Heart right ventricle (tissue), 16 donors: ENCODE data around the gene HCAR2. TPM values are rescaled to one million over a fixed set of nuclear protein-coding genes. Genes with fewer than 3 reads are reported as not detected.

Source experiments
- ATAC-seq, 8 donors: fragments of 200-7000 bp; cut with Tn5 transposase; one replicate each; pipeline ENCODE4 v1.9.1; 2020; ENCODE audit warnings: mild to moderate bottlenecking in 8 of 8, moderate library complexity in 8 of 8, moderate number of reproducible peaks in 1 of 8
- DNase-seq, 2 donors: peaks; one replicate each; pipeline ENCODE4 v3.0.0-alpha.2; 2020
- H3K27ac ChIP-seq, 10 donors: fragments of 200-600 bp; sonication (generic) in 2 of 10; one replicate each; pipeline versions ENCODE4 v1.5.0 to v1.8.0; 2020 to 2022; ENCODE audit warnings: mild to moderate bottlenecking in 3 of 10
- H3K27me3 ChIP-seq, 7 donors: fragments of 200-600 bp; one replicate each; pipeline ENCODE4 v1.8.0; 2021 to 2022; ENCODE audit warnings: mild to moderate bottlenecking in 2 of 7
- H3K36me3 ChIP-seq, 9 donors: fragments of 200-600 bp; sonication (generic) in 1 of 9; one replicate each; pipeline versions ENCODE4 v1.5.0 to v1.8.0; 2020 to 2022; ENCODE audit warnings: mild to moderate bottlenecking in 2 of 9
- H3K4me1 ChIP-seq, 9 donors: fragments of 200-600 bp; sonication (generic) in 1 of 9; one replicate each; pipeline versions ENCODE4 v1.5.0 to v1.8.0; 2020 to 2022; ENCODE audit warnings: mild to moderate bottlenecking in 4 of 9
- H3K4me3 ChIP-seq, 10 donors: fragments of 200-600 bp; sonication (generic) in 2 of 10; one replicate each; pipeline versions ENCODE4 v1.5.0 to v1.8.0; 2020 to 2022; ENCODE audit warnings: mild to moderate bottlenecking in 7 of 10, moderate library complexity in 2 of 10
- H3K9me3 ChIP-seq, 11 donors: fragments of 200-600 bp in 10 of 11; sonication (generic) in 2 of 11; one replicate each; pipeline versions ENCODE4 v1.5.0 to v1.8.0; 2013 to 2022; ENCODE audit warnings: mild to moderate bottlenecking in 2 of 11, control low read depth in 1 of 11, moderate library complexity in 1 of 11
- CTCF ChIP-seq, 9 donors: fragments of 200-600 bp; sonication (generic) in 2 of 9; IDR thresholded peaks; one replicate each; pipeline versions ENCODE4 v1.5.0 to v1.8.0; 2021 to 2022; ENCODE audit warnings: antibody characterized with exemption in 9 of 9, mild to moderate bottlenecking in 5 of 9, moderate library complexity in 1 of 9
- WGBS, 2 donors: extraction: QIAGEN DNeasy Blood & Tissue Kit; methylation state at CpG; one replicate each; pipeline ENCODE4 v1.1.7; 2013; ENCODE audit warnings: inconsistent platforms in 1 of 2; 5-methylcytosine and 5-hydroxymethylcytosine counted together
- intact Hi-C, 10 donors: fragments of 100-400 bp; cut with DNase I; formaldehyde crosslinking; loops; one replicate each; pipeline versions ENCODE4 v1.11.1 to v1.14.2; 2022
- polyA plus RNA-seq, 2 donors: library from polyadenylated mRNA; stranded (reverse); fragments of 200-250 nt; gene quantifications; one replicate each; pipeline ENCODE4 v1.2.3, GENCODE V29; 2013
- total RNA-seq, 10 donors: library from RNA; stranded (reverse); fragmentation: NEBNext Ultra II Directional in 3 of 10; extraction: Animal tissue kit (Norgen Biotek cat#: 25700) in 3 of 10; gene quantifications; one replicate each; pipeline versions ENCODE4 v1.2.1 to v1.2.4, GENCODE V29; 2021 to 2023
- donor health status: Arrhythmogenic right ventricular cardiomyopathy.
- donor health status: ischemic (EF 13 %, LVEDD 7.1; RV severe dilation, severe dysfunction).
- donor health status: healthy with polysubstance abuse.
- donor health status: DM: no; HTN: yes; CAD: no.
- donor health status: DM: no; HTN: no; CAD: no.
- donor health status: ischemic (EF 25% LVEDD 6.9; RV normal size, moderate dysfunction).
- donor health status: ischemic (EF 25% LVEDD 5.7; RV mildly dilated, moderate dysfunction).
- donor health status: healthy.
- donor health status: DM: yes; HTN: yes; CAD: no.
- donor health status: Ischemic cardiomyopathy.
- donor health status: ischemic (EF 35%, LVEDD 5.7; RV mildly dilated, moderate dysfunction).
- donor health status: nonischemic (EF 11% LVEDD 7.7; RV severe dilation, severe dysfunction).
- donor health status: DM: yes; HTN: yes; CAD: no.
- donor health status: PGD.
- donor health status: ischemic (EF 29% LVEDD 5.4; RV normal size, mild dysfunction).
- donor health status: nonischemic (EF 23%, LVEDD 6.1; RV moderate dilation, normal function).

HCAR2 gene
- total and polyA plus RNA-seq, 12 donors: 0.13 to 1.5 (median 0.40) TPM; not detected in 4

- 85 to 91% methylated on average over 4 of the region's 4 CpGs for WGBS, 2 donors
- Histone ChIP-seq H3K36me3 (no peaks in the 10 kb centered on the region), H3K27ac (peak overlapping the region in 1 of 10 donors; percentile 34), H3K27me3 (peaks cover 0 to 11% (median 0%) of the 10 kb centered on the region in 7 donors), H3K4me3 (no peak overlapping the region), H3K9me3 (no peaks in the 10 kb centered on the region), H3K4me1 (peaks cover 0 to 4% (median 0%) of the 10 kb centered on the region in 9 donors)
- DNase-seq (no peak), ATAC-seq (no peak)
- intact Hi-C loops: no loop called here
- TF ChIP-seq CTCF (IDR thresholded peaks at IDR 0.05): no peak
Observed at GRCh38 chr12:122732611-122733010, 29.5 kb upstream of the HCAR2 start.

GRCh38 chr12:122732170-122732569, 29.0 kb upstream of the HCAR2 start:
- H3K4me1 ChIP-seq: peaks cover 0 to 4% (median 0%) of the 10 kb centered on the region in 9 donors
- no peak for ATAC-seq
- no peak for DNase-seq
- WGBS, 2 donors: 76 to 82% methylated on average over 3 of the region's 3 CpGs
- intact Hi-C loops: no loop called here
- no peak for TF ChIP-seq CTCF (IDR thresholded peaks at IDR 0.05)
- no peaks in the 10 kb centered on the region for H3K36me3 ChIP-seq
- H3K9me3 ChIP-seq: no peaks in the 10 kb centered on the region
- H3K27ac ChIP-seq: peak overlapping the region in 1 of 10 donors; percentile 34
- H3K27me3 ChIP-seq: peaks cover 0 to 11% (median 0%) of the 10 kb centered on the region in 7 donors
- H3K4me3 ChIP-seq: no peak overlapping the region

- Histone ChIP-seq H3K4me1 (peaks cover 0 to 16% (median 0%) of the 10 kb centered on the region in 9 donors), H3K36me3 (no peaks in the 10 kb centered on the region), H3K27ac (no peak within 1 kb of the TSS), H3K9me3 (no peaks in the 10 kb centered on the region), H3K27me3 (peaks cover 0 to 11% (median 0%) of the 10 kb centered on the region in 7 donors), H3K4me3 (peak within 1 kb of the TSS in 8 of 10 donors; percentile 5 to 49 (median 35))
- ATAC-seq (peak in 3 of 8 donors; percentile 22 to 58 (median 47)), DNase-seq (no peak)
- intact Hi-C loops: no loop called here
- whole genome bisulfite sequencing, 2 donors: 59 to 66% methylated on average over 32 of the region's 32 CpGs
- no peak for TF ChIP-seq CTCF (IDR thresholded peaks at IDR 0.05)
Observed at GRCh38 chr12:122730215-122731014, 27.3 kb upstream of the HCAR2 start, which contains the start of gene HCAR1. TSS of gene HCAR1 (minus strand) at chr12:122730844. CDS start at chr12:122730339, 505 bp downstream.

DNA sequence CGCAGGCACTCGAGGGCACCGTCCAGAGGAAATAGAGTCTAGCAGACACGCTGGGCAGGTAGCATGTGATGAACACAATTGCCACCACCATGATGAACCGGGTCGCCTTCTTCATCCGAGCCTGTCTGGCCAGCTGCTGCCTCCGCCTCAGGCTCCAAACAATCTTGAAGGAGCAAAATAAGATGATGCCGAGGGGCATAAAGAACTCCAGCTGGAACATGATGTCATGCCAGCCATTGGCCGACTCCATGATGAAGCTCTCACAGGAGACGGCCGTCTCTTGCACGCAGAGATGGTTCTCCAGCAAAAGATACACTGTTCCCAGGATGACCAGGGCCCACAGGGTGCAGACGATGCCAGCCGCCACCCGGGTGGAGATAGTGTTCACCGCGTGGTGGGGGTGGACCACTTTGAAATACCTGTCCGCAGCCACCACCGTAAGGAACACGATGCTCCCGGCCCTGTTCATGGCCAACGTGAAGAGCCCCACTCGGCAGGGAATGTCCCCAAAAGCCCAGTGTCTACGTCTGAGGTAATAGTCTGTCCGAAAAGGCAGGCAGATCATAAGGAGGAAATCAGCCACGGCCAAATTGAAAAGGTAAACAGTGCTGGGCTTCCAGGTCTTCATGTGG, 26.5 kb upstream of the HCAR2 start:
- Histone ChIP-seq H3K36me3 (no peaks in the 10 kb centered on the region), H3K9me3 (no peaks in the 10 kb centered on the region), H3K27ac (no peak overlapping the region), H3K4me1 (peaks cover 0 to 21% (median 0%) of the 10 kb centered on the region in 9 donors), H3K27me3 (peaks cover 0 to 11% (median 0%) of the 10 kb centered on the region in 7 donors), H3K4me3 (peak overlapping the region in 1 of 10 donors; percentile 49)
- intact Hi-C loops: no loop called here
- no peak for ATAC-seq
- TF ChIP-seq CTCF (IDR thresholded peaks at IDR 0.05): no peak
- DNase-seq: no peak
- 91 to 92% methylated on average over 27 of the region's 27 CpGs for WGBS, 2 donors
